K562 (cell line): ENCODE data around the gene TMEM176B. TPM values are rescaled to one million over a fixed set of nuclear protein-coding genes. Genes with fewer than 3 reads are reported as not detected.

ENCODE experiments used
- E2F5 ChIP-seq: sonication (generic); formaldehyde crosslinking; IDR thresholded peaks from 2 replicates; pipeline ENCODE4 v1.8.0; 2022; ENCODE audit warnings: mild to moderate bottlenecking, missing genetic modification reagents
- PREB ChIP-seq: sonication (generic); formaldehyde crosslinking; IDR thresholded peaks from 2 replicates; pipeline ENCODE4 v1.8.1; 2023; ENCODE audit warnings: mild to moderate bottlenecking, missing genetic modification reagents
- U2AF2 ChIP-seq: fragments of 200-400 bp; formaldehyde crosslinking; optimal IDR thresholded peaks from 2 replicates; pipeline ENCODE3; 2017; ENCODE audit warnings: low read depth, mild to moderate bottlenecking, low read length
- polyA plus RNA-seq, 8 experiments: library from polyadenylated mRNA; depleted of rRNA in 4 of 8; stranded (reverse) in 5 of 8; unstranded in 3 of 8; fragments of >200 nt; fragmentation: Nextera tagmentation in 2 of 8; fragmentation: Illumina TruSeq in 1 of 8; extraction: Ambion mirVana in 2 of 8; extraction: Trizol in 1 of 8; gene quantifications; 2 replicates each; pipeline versions ENCODE4 v1.2.1 to v1.2.3, GENCODE V29; 2011 to 2014; ENCODE audit warnings: inconsistent platforms in 1 of 8, missing spikeins in 1 of 8
- total RNA-seq, 7 experiments: library from RNA; depleted of rRNA in 6 of 7; stranded (reverse); fragments of >200 nt in 6 of 7; fragmentation: Illumina TruSeq in 2 of 7; extraction: Trizol in 2 of 7; gene quantifications; 2 replicates each; pipeline versions ENCODE4 v1.2.1 to v1.2.3, GENCODE V29; 2011 to 2021; ENCODE audit warnings: low replicate concordance in 1 of 7
- TF ChIP-seq, protein P1 (sequence below): fragments of 450-650 bp; IDR thresholded peaks from 2 replicates; pipeline ENCODE4 v1.7.0; 2016; ENCODE audit warnings: borderline replicate concordance

The TMEM176B gene
- total and polyA plus RNA-seq, 9 of the 15 experiments (the other 6 are each of a cell fraction or from before 2014, with no cell fraction given) = 0.19 to 0.60 TPM; not detected in 7

- TF ChIP-seq, protein P1, sequence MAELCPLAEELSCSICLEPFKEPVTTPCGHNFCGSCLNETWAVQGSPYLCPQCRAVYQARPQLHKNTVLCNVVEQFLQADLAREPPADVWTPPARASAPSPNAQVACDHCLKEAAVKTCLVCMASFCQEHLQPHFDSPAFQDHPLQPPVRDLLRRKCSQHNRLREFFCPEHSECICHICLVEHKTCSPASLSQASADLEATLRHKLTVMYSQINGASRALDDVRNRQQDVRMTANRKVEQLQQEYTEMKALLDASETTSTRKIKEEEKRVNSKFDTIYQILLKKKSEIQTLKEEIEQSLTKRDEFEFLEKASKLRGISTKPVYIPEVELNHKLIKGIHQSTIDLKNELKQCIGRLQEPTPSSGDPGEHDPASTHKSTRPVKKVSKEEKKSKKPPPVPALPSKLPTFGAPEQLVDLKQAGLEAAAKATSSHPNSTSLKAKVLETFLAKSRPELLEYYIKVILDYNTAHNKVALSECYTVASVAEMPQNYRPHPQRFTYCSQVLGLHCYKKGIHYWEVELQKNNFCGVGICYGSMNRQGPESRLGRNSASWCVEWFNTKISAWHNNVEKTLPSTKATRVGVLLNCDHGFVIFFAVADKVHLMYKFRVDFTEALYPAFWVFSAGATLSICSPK = no peak
- TF ChIP-seq PREB (CRISPR knock-in tag) = no peak
- no peak for TF ChIP-seq E2F5 (CRISPR knock-in tag)
- no peak for TF ChIP-seq U2AF2
Measured at GRCh38 chr7:150824379-150825177, 24.4 kb upstream of the TMEM176B start (continued).
